PFSK-1 (cell line): ENCODE results near the gene AKAP13.

Experiments
- FOXP2 ChIP-seq: optimal IDR thresholded peaks from 2 replicates; pipeline ENCODE3; 2011; ENCODE audit warnings: borderline replicate concordance, control low read depth, inconsistent platforms; ENCODE audit not compliant: insufficient read depth; ENCODE audit errors: extremely low read length, extremely low read depth
- POLR2AphosphoS5 ChIP-seq: IDR thresholded peaks from 2 replicates; pipeline ENCODE4 v1.6.1; 2012; ENCODE audit warnings: low read depth, mild to moderate bottlenecking, control low read depth, low read length, moderate library complexity
- REST ChIP-seq, 2 experiments: IDR thresholded peaks; 2 replicates each; pipeline versions ENCODE4 v1.6.1 to v1.8.0; 2011 to 2012; ENCODE audit warnings: low read depth in 2 of 2, low read length in 2 of 2, control low read depth in 1 of 2, inconsistent platforms in 1 of 2, mild to moderate bottlenecking in 1 of 2, moderate library complexity in 1 of 2; ENCODE audit not compliant: insufficient read depth in 1 of 2
- SIN3A ChIP-seq: IDR thresholded peaks from 2 replicates; pipeline ENCODE4 v1.6.1; 2012; ENCODE audit warnings: mild to moderate bottlenecking, low read length, moderate library complexity, borderline replicate concordance; ENCODE audit not compliant: insufficient read depth
- TAF1 ChIP-seq: IDR thresholded peaks from 2 replicates; pipeline ENCODE4 v1.6.1; 2012; ENCODE audit warnings: low read length, control low read depth, borderline replicate concordance; ENCODE audit not compliant: insufficient read depth

The AKAP13 gene

GRCh38 chr15:85762039-85762755 lies 381.8 kb downstream of the AKAP13 start:
- TF ChIP-seq SIN3A (no peak), POLR2AphosphoS5 (no peak), TAF1 (no peak), FOXP2 (no peak), REST (IDR thresholded peaks at IDR 0.05; ENCODE audit: insufficient read depth in 1 of 2, low read depth in 2 of 2, low read length in 2 of 2) (no peak)

GRCh38 chr15:85762756-85763127 lies 382.3 kb downstream of the AKAP13 start:
- no peak for TF ChIP-seq POLR2AphosphoS5

- TF ChIP-seq SIN3A (no peak), REST (IDR thresholded peaks at IDR 0.05; ENCODE audit: insufficient read depth in 1 of 2, low read depth in 2 of 2, low read length in 2 of 2) (no peak), POLR2AphosphoS5 (no peak), TAF1 (no peak), FOXP2 (no peak)
Observed at GRCh38 chr15:85763157-85763556, 382.8 kb downstream of the AKAP13 start.

GRCh38 chr15:85763673-85764633 lies 383.6 kb downstream of the AKAP13 start:
- TF ChIP-seq POLR2AphosphoS5 (no peak), SIN3A (no peak), REST (IDR thresholded peaks at IDR 0.05; ENCODE audit: insufficient read depth in 1 of 2, low read depth in 2 of 2, low read length in 2 of 2) (no peak), TAF1 (no peak), FOXP2 (no peak)

GRCh38 chr15:85764649-85765277 lies 384.4 kb downstream of the AKAP13 start:
- TF ChIP-seq REST (IDR thresholded peaks at IDR 0.05; ENCODE audit: insufficient read depth in 1 of 2, low read depth in 2 of 2, low read length in 2 of 2) (no peak), POLR2AphosphoS5 (no peak), TAF1 (no peak), FOXP2 (no peak), SIN3A (no peak)
